Breast epithelium (tissue), 3 donors: ENCODE results near the gene MICAL2.

Experiments used
- POLR2A ChIP-seq: fragments of 450-650 bp; IDR thresholded peaks from one replicate; pipeline ENCODE4 v1.6.1; 2016; ENCODE audit warnings: antibody characterized with exemption, mild to moderate bottlenecking, moderate library complexity
- POLR2AphosphoS5 ChIP-seq, 3 donors: sonication (generic); formaldehyde crosslinking; IDR thresholded peaks; one replicate each; pipeline ENCODE4 v1.6.1; 2017; ENCODE audit warnings: antibody characterized with exemption in 3 of 3
- TF ChIP-seq, protein P1 (sequence below), 3 donors: fragments of 450-650 bp; IDR thresholded peaks; one replicate each; pipeline ENCODE4 v1.5.1; 2016 to 2017; ENCODE audit warnings: antibody characterized with exemption in 3 of 3, mild to moderate bottlenecking in 3 of 3, moderate library complexity in 3 of 3

DNA sequence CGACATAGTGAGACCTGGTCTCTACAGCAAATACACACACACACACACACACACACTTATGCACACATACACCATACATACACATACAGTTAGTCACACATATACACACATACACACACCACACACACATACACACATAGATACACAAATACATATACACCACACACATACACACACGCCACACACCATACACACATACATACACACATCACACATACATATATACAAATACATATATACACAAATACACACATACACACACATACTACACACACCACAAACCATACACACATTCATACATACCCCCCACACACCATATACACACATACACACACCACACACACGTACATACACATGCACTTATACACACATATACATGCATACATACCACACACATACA is 57.7 kb downstream of the MICAL2 start:
- TF ChIP-seq POLR2AphosphoS5 (IDR thresholded peaks at IDR 0.05) (no peak), POLR2A (no peak)
- TF ChIP-seq, protein P1, sequence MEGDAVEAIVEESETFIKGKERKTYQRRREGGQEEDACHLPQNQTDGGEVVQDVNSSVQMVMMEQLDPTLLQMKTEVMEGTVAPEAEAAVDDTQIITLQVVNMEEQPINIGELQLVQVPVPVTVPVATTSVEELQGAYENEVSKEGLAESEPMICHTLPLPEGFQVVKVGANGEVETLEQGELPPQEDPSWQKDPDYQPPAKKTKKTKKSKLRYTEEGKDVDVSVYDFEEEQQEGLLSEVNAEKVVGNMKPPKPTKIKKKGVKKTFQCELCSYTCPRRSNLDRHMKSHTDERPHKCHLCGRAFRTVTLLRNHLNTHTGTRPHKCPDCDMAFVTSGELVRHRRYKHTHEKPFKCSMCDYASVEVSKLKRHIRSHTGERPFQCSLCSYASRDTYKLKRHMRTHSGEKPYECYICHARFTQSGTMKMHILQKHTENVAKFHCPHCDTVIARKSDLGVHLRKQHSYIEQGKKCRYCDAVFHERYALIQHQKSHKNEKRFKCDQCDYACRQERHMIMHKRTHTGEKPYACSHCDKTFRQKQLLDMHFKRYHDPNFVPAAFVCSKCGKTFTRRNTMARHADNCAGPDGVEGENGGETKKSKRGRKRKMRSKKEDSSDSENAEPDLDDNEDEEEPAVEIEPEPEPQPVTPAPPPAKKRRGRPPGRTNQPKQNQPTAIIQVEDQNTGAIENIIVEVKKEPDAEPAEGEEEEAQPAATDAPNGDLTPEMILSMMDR (IDR thresholded peaks at IDR 0.05), result no peak
